Activated T-cell treated with anti-CD3 and anti-CD28 coated beads for 24 hours (primary cell): ENCODE measurements around the gene REPS1.
"Not testable (repeated sequence)": the region's sequence is repeated elsewhere in the genome, so short reads cannot be mapped to it uniquely, and the experiment has no call there.

Experiments
- DNase-seq: peaks from one replicate; pipeline ENCODE4 v3.0.0-alpha.2; 2020; ENCODE audit warnings: low read depth

REPS1 gene

DNA sequence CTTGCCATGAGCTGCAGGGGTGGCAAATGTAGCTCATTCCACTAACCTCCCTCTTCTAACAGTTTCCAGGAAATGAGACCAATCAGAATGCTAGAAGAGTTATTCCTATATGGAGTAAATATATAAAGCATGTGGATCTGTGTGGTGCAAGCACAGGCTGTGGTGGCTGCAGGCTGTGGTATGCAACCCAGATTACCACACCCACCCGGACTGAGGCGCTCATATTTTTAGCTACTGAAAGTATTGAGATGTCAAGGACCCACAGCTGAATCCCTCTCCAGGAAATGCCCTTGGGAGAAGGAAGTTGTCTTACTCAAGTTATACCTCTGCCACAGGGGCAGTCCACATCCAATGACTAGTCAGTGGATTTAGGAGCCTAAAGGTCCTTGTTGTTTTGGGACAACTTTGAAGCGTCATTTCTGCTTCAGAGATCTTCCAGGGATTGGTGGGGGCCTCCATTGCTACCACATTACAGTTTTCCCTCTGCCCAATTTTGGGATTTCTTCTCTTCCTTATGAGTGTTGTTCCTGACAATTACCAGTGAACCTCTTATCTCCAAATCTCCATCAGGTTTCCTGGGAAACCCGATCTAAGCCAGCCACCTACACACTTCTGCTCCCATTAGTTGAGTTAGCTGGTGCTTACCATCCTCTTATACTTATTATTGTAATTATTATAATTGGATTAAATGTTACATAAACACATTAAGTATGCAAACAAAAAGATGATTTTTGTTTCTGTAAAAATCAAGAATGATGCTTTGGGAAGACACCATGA lies 12.1 kb upstream of the REPS1 start:
- no peak for DNase-seq

DNA sequence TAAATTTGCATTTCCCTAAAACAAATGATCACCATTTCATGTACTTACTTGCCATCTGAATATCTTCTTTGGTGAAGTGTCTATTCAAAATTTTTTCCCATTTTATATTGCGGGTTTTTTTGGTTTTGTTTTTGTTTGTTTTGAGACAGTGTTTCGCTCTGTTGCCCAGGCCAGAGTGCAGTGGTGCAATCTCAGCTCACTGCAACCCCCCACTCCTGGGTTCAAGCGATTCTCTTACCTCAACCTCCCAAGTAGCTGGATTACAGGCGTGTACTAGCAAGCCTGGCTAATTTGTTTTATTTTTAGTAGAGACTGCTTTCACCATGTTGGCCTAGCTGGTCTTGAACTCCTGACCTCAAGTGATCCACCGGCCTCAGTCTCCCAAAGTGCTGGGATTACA lies 9.1 kb upstream of the REPS1 start:
- DNase-seq: no peak

DNA sequence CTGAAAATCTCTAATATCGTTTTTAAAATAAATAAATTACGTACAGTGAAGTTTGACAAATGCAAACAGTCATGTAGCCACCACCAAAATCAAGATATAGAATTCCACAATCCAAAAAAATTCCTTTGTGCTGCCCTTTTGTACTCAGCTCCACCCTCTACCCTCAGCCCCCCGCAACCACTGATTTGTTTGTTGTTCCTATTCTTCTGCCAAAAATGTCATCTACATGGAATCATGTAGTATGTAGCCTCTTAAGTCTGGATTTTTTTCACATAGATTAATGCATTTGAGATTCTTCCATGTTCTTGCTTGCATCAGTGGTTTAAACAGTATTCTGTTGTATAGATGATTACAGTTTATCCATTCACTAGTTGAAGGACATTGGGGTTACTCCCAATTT lies 8.5 kb upstream of the REPS1 start:
- DNase-seq: no peak

DNA sequence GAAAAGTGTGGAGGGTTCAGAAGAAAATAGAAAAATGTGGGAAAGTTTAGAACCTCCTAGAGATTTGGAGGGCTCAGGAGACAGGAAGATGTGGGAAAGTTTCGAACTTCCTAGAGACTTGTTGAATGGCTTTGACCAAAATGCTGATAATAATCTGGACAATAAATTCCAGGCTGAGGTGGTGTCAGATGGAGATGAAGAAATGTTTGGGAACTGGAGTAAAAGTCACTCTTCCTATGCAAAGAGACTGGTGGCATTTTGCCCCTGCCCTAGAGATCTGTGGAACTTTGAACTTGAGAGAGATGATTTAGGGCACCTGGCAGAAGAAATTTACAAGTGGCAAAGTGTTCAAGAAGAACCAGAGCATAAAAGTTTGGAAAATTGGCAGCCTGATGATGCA lies 5.4 kb upstream of the REPS1 start:
- DNase-seq: not testable (repeated sequence)

DNA sequence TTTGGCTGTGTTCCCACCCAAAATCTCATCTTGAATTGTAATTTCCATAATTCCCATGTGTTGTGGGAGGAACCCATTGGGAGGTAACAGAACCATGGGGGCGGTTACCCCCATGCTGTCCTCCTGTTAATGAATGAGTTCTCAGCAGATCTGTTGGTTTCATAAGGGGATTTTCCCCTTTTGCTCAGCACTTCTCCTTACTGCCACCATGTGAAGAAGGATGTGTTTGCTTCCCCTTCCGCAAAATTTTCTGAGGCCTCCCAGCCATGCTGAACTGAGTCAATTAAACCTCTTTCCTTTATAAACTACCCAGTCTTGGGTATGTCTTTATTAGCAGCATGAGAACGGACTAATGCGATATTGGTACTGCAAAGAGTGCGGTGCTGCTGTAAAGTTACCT lies 4.9 kb upstream of the REPS1 start:
- DNase-seq: not testable (repeated sequence)

DNA sequence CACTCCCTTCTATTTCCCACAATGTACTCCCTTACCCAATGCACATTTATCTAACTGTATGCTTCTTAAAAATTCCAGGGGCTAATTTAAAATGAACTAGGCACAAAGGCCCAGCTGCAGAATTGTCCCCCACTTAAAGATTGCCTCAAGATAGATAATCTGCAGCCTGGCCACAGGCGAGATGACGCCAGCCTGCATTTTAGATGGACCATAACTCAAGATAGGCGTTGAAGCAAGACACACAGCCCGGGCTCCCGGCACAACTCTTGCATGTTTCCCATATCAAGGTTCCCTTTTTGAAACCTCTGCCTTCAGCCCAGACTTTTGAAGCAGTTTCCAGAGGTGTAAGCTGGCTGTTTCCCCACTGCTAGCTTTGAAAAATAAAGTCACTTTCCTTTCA lies 3.2 kb upstream of the REPS1 start:
- DNase-seq: no peak

DNA sequence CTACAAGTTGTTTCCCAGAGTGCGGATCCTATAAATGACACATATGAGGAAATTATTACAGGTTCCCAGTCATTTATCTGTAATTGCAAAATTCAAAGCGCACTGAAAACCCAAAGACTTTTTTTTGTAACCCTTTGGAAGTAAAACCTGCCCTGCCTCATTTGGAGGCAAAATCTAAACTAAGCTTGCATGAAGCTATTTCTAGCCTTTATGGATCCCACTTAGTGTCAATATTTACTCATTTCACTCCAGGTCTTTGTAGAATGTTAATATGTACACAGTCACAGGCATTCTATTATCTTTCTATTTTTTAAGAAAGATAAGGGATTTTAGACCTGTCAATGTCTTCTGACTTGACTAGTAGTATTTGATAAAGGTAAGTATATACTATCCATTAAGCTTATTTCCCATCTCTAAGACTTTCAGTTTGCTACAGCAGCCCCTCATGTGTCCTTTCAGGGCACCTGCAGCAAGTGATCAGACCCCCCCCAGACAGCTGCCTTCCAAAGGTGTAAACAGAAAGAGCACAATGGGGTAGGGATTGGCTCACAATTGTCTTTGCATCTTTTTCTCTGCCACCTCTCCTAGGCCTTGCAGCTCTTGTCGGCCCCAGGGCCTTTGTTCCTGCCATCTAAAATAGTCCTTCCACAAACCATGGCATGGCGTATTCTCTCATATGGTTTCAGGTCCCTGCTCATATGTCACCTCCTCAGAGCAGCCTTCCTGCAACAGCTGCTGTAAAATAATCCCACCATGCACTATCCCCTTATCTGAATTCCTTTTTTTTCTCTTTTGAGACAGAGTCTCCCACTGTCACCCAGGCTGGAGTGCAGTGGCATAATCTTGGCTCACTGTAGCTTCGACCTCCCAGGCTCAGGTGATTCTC lies 1.3 kb upstream of the REPS1 start:
- DNase-seq: no peak

DNA sequence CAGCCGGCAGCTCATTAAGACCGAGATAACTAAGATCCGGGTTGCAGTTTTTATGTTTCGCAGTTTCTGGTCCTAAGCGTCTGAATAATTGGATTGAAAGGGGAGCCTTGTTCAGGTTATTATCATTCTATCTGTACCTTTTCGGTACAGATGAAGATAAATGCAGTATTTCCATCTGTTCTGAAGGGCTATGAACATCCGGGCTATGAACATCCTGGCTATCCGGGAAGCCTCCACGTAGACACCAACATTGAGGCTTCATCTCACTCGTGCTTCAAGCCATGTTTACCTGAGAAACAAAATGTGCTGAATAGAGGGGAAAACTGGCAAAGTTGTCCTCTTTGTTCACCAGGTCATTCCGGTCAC lies 399 bp upstream of the REPS1 start:
- DNase-seq: no peak

DNA sequence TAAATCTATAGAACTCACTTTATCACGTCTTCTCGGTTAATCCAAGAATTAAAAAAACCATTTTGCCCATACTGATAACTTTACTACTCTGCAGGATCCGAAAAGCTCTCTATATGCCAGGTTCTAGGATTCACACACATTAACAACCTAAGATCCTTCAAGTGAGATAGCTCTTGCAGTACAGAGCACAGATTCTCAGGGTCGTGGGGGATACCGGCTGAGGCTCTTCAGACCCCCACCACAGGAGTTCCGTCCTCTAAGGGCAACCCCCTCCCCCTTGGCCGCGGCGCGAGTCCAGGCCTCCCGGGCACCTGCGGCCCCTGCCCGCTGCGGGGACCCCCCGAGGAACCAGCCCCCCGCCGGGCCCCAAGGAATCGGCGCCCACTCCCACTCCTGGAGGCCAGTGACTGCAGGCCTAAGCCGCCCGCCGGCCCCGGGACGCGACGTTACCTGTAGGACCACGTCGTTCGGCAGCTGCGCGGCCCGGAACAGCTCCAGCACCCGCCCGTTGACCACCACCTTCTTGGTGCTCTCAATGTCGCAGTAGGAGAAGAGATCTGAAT lies 892 bp downstream of the REPS1 start:
- DNase-seq: no peak

DNA sequence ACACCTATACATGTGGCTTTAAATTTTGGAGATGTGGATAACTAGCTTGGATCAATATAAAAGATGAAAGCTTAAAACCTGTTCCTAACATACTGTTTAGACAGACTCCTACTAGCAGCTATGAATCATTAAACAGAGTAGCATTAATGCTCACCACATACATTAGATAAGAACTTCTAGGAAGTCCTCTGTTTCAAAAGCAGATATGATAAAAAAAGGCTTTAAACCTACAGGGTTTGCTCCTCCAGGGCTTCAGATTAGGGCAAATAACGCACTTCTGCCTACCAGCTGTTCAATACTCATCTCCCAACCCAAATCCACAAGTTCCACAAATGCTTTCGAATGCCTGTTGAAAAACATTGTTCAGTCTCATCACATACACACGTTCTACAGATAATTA lies 1.5 kb downstream of the REPS1 start:
- no peak for DNase-seq

DNA sequence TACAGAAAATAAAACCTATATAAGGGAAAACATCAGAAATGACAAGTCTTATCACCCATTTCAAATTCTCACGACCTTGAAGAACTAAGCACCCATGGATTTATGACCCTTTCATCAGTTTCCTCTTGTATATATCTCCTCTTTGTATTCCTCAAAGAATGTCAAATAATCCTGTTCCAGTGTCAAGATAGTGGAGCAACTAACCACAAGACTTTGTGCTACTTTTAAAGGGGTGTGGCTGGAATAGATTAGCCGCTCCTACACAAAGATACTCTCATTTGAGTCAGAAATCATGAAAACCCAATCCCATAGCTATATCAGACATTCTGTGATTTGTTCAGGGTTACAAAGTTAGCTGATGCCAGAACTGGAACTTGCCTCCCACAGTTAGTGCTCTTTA lies 6.6 kb downstream of the REPS1 start:
- DNase-seq: no peak

DNA sequence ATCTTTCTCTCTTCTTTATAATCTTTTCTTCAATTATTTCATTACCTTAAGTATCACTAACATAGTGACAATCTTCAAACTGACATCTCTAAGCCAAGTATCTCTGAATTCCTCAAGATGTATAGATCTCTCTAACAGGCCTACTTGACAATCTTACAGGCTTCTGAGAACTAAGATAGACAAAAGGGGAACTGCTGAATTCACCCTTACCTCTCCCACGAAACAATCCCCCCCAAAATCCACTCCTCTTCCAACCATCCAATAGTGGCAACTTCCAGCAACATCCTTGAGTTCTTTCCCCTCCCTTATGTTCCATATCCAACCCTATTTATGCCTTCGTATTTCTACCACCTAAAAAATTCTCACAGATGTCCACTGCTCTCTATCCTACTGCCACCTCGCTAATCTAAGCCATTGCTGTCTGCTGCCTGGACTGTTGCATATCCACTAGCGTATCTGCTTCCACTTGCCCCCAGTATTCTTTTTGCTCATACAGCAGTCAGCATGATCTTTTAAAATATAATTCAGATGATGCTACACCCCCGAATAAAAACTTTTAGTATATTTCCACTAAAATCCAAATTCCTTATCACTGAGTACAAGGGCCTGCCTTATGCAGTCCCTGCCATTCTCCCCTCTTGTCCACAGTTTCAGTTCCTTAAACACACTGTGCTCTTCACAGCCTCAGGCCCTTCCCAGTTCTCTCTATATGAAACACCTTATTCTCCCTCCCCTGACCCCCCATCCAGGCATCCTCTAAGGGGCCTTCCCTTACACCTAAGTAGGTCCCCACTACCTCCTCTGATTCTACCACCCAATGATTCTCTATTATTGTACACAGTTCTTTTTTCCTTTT lies 8.0 kb downstream of the REPS1 start:
- DNase-seq: no peak

DNA sequence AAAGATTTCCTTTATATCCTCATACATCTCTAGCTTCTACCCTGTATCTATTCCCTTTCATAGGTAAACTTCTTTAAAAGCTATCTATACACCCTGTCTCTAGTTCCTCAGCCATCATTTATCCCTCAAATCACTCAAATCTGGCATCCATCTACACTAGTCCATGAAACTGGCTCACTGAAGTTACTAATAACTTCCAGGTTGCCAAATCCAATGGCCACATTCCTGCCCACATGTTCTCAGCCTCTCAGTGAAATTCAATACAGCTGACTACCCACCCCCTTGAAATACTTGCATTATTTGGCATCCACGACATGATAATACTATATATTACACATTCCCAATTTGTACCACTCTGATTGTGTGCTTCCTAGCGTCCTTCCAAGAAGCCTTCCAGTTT lies 8.7 kb downstream of the REPS1 start:
- no peak for DNase-seq

DNA sequence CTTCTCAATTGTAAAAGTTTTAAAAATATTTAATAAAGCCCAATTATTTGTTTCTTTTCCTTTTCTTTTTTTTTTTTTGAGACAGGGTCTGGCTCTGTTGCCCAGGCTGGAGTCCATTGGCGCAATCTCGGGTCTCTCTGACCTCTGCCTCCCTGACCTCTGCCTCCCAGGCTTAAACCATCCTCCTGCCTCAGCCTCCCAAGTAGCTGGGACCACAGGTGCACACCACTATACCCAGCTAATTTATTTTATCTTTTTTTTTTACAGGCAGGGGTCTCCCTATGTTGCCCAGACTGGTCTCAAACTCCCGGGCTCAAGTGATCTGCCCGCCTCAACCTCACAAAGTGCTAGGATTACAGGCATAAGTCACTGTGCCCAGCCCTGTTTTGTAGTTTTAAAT lies 9.8 kb downstream of the REPS1 start:
- DNase-seq: no peak

DNA sequence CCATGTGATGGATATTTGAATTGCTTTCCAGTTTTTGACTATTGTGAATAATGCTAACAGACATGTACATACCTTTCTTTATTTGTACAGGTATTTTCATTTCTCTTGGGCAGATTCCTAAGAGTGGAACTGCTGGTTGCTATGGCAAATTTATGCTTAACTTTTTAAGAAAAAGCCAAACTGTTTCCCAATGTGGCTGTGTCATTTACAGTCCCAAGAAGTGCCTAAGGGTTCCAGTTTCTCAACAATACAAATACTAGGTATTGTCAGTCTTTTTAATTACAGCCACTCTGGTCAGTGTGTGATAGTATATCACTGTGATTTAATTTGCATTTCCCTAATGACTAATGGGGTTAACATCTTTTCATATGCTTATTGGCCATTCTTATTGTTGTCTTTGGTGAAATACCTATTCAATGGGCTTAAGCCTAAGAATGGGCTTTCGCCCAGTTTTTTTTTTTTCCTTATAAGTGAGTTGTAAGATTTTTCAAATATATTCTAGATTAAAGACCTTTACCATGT lies 10.3 kb downstream of the REPS1 start:
- no peak for DNase-seq

DNA sequence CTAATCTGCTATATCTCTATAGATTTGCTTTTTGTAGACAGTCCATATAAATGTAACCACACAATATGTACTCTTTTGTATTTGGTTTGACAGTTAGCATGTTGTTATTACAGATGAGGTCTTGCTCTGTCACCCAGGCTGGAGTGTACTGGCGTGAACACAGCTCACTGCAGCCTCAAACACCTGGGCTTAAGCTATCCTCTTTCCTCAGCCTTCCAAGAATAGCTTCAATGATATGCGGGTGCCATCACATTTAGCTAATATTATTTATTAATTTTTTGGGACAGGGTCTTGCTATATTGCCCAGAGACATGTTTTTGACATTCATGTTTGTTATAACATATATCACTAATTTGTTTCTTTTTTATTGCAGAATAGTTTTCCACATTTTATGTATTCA lies 10.8 kb downstream of the REPS1 start:
- no peak for DNase-seq

DNA sequence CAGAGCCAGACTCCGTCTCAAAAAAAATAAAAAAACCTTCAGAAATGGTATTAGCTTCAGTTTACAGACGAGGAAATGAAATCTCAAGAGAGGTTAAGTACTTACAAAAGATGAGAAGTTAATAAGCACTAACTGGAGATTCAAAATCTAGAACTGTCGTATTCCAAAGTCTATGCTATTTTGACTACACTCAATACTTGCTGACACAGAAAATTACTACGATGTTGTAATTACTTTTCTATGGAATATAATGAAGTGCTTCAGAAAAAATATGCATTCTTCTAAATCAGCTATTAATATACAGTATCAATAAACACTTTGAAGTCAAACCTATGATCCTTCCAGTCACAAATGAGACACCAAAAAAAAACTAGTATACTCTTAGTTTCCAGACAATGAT lies 12.2 kb downstream of the REPS1 start:
- DNase-seq: no peak

DNA sequence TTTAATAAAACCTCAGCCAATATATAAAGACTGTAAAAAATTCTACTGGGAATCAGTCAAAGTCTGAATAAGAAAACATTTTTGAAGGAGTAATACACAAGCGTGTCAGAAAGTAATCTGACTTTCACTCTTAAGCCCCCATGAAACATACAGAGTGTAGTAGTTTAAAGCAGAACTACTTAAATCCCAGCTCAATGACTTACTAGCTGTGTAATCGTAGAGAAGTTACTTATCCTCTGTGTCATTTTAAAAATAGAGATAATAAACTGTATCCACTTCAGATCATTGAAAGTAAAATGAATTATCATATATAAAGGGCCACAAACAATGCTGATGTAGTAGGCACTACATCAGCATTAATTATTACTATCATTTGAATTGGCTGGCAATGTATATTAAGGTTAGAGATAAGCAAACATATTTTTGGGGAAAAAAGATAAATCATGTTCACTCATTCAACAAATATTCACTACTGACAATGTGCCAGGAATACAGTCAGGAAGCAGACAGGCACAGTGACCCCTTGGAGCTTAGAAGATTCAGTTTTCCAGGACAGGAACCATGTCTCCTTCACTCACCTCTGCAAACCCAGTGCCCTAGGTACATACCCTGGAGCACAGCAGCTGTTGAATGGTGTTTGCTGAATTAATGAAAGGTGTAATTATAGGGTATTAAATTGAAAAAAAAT lies 14.4 kb downstream of the REPS1 start:
- DNase-seq: no peak

DNA sequence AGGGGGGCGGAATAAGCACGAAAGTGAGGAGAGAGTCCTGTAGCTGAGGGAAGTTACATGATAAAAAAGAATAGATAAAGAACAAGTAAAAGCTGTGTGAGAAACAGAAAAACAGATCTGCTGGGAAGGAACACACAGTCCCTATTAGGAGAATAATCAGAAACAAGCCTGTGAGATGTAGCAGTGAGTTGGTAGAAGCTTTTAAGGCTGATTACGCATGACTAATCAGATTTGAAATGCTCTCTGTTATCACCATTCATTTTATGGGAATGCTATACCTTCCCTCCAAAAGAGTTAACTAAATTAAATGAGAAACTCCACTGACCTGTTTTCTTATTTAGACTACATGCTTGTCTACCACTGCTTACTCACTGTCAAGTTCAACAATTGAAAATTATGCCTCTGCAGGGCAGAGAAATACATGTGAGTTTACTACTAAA lies 15.8 kb downstream of the REPS1 start:
- no peak for DNase-seq

DNA sequence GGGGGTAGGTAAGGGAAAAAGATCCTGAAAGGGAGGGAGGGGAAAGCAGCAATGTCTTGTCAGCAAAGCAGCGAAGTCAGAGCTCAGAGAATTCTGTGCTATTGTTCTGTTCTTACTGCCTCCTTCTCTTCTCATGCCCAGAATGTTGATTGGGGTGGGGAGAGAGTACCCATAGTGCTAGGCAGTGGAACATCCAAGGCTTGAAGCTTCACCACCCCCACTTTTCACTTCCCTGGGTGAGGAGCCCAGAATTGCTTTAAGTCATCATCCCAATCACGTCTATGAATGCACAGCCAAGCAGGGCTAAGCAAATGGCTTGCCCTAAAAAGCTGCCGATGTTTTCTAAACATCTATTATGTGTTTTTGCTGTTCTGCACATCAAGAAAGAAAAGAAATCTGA lies 16.5 kb downstream of the REPS1 start:
- DNase-seq: no peak

DNA sequence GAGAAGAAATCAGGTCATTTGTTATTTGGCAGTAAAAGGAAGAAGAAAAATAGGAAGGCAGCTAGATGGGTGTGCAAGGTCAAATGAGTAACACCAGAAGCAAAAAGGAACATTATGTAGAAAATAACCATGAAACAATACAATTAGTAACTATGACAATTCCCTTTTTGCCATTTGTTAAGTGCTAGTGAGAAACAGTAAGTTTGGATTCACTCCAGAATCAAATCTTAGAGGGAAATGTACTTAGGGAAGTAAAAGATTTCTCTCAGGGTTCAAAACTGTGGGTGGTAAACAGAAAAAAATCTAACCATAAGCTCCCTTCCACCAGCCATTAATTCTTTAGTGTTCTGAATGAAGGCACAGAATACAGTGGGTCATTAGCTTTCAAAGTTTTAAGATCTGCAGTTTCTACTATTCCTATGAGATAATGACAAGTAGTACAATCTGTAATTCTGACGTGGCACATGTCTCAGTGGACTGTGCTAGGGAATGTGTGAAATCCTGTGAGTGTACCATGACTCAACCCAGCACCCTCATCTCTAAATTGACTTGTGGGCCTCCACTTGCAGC lies 17.1 kb downstream of the REPS1 start:
- no peak for DNase-seq
